CD8-positive, alpha-beta memory T cell (primary cell): ENCODE measurements around the gene ATXN7. TPM values are rescaled to one million over a fixed set of nuclear protein-coding genes. Genes with fewer than 3 reads are reported as not detected.
A peak's percentile ranks its signal among the peaks of the same experiment; 100 is the strongest.

Experiments used
- CTCF ChIA-PET: fragments of 350-600 bp; sonication (Branson Sonifier 250); formaldehyde crosslinking; loops from one replicate; lab custom pipeline; 2021; ENCODE audit warnings: antibody characterized with exemption; lab: Charles Lee
- POLR2A ChIA-PET: fragments of 350-600 bp; sonication (Branson Sonifier 250); formaldehyde crosslinking; loops from one replicate; lab custom pipeline; 2021; ENCODE audit warnings: antibody characterized with exemption; lab: Charles Lee
- DNase-seq, 5 donors: peaks; one replicate each; pipeline versions ENCODE4 v3.0.0 to v3.0.0-alpha.2; 2020 to 2022; ENCODE audit warnings: mixed read lengths in 1 of 5
- H3K27ac ChIP-seq: one replicate; pipeline ENCODE4 v1.7.0; 2013; ENCODE audit warnings: low read depth, mild to moderate bottlenecking, low read length, moderate library complexity
- H3K27me3 ChIP-seq: 2 replicates; pipeline ENCODE4 v1.7.0; 2013; ENCODE audit warnings: low read length, mild to moderate bottlenecking; ENCODE audit not compliant: insufficient read depth, poor library complexity, severe bottlenecking
- H3K36me3 ChIP-seq: 2 replicates; pipeline ENCODE4 v1.7.0; 2013; ENCODE audit warnings: mild to moderate bottlenecking, low read length, moderate library complexity; ENCODE audit not compliant: insufficient read depth
- H3K4me1 ChIP-seq: 2 replicates; pipeline ENCODE4 v1.7.0; 2013; ENCODE audit warnings: mild to moderate bottlenecking, low read length, moderate library complexity; ENCODE audit not compliant: insufficient read depth
- H3K4me3 ChIP-seq: 2 replicates; pipeline ENCODE4 v1.7.0; 2013; ENCODE audit warnings: mild to moderate bottlenecking, low read length
- H3K9me3 ChIP-seq: 2 replicates; pipeline ENCODE4 v1.7.0; 2013; ENCODE audit warnings: mild to moderate bottlenecking, low read length
- H3K27ac Mint-ChIP-seq, 8 donors: one replicate each; pipeline ENCODE4 v1.8.0; 2020 to 2021; ENCODE audit warnings: mixed read lengths in 8 of 8, mild to moderate bottlenecking in 6 of 8, inconsistent platforms in 3 of 8, moderate library complexity in 3 of 8
- H3K27me3 Mint-ChIP-seq, 2 donors: one replicate each; pipeline ENCODE4 v1.8.0; 2020 to 2021; ENCODE audit warnings: mixed read lengths in 2 of 2, mild to moderate bottlenecking in 1 of 2, moderate library complexity in 1 of 2
- H3K36me3 Mint-ChIP-seq, 3 donors: one replicate each; pipeline ENCODE4 v1.8.0; 2020 to 2021; ENCODE audit warnings: mixed read lengths in 3 of 3, inconsistent platforms in 1 of 3, mild to moderate bottlenecking in 1 of 3
- H3K4me1 Mint-ChIP-seq, 3 donors: one replicate each; pipeline ENCODE4 v1.8.0; 2020 to 2021; ENCODE audit warnings: mixed read lengths in 3 of 3, inconsistent platforms in 1 of 3, mild to moderate bottlenecking in 1 of 3
- H3K4me3 Mint-ChIP-seq, 7 donors: one replicate each; pipeline ENCODE4 v1.8.0; 2020 to 2021; ENCODE audit warnings: mixed read lengths in 7 of 7, mild to moderate bottlenecking in 6 of 7, moderate library complexity in 4 of 7, inconsistent platforms in 2 of 7
- H3K9me3 Mint-ChIP-seq, 5 donors: one replicate each; pipeline ENCODE4 v1.8.0; 2020 to 2022; ENCODE audit warnings: mixed read lengths in 5 of 5, mild to moderate bottlenecking in 3 of 5, moderate library complexity in 2 of 5, inconsistent platforms in 1 of 5
- polyA plus RNA-seq: library from polyadenylated mRNA; unstranded; fragments of 300-500 nt; fragmentation: Illumina TruSeq; gene quantifications from one replicate; pipeline ENCODE4 v1.2.3, GENCODE V29; 2021
- total RNA-seq, 2 experiments: library from RNA; stranded (reverse); gene quantifications; one replicate each; pipeline ENCODE4 v1.2.3, GENCODE V29; 2021

The ATXN7 gene
- total and polyA plus RNA-seq, 3 experiments from 2014 or later: 14.1 to 34.6 (median 33.9) TPM

DNA sequence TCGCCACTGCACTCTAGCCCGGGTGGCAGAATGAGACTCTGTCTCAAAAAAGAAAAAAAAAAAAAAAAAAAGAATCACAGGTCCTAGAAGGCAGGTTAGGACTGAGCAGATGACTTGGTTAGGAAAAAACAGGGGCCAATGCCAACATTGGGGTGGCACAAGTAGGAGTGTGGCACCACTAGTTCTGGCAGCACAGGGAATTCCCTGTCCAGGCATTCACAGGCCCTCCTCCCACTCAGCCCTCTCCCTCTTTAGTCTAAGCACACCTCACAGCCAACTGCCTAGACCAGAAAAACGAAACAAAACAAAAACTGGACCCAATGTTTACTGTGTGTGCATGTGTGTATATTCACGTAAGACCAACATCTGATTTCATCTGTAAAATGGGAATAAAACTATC is 10.6 kb upstream of the ATXN7 start:
- Mint-ChIP-seq H3K4me1 (peaks cover 27 to 50% (median 41%) of the 10 kb centered on the region in 3 donors), H3K4me3 (no peak overlapping the region), H3K27me3 (no peaks in the 10 kb centered on the region), H3K27ac (peak overlapping the region in 1 of 8 donors; percentile 60), H3K9me3 (no peaks in the 10 kb centered on the region), H3K36me3 (peaks cover 0 to 6% (median 2%) of the 10 kb centered on the region in 3 donors)
- no peaks in the 10 kb centered on the region for H3K36me3 ChIP-seq
- no peak for DNase-seq
- ChIA-PET POLR2A (no interaction called here), CTCF (no interaction called here)
- no peaks in the 10 kb centered on the region for H3K9me3 ChIP-seq
- H3K4me3 ChIP-seq: no peak overlapping the region
- no peak overlapping the region for H3K27ac ChIP-seq
- H3K4me1 ChIP-seq: no peaks in the 10 kb centered on the region
- H3K27me3 ChIP-seq: no peaks in the 10 kb centered on the region

DNA sequence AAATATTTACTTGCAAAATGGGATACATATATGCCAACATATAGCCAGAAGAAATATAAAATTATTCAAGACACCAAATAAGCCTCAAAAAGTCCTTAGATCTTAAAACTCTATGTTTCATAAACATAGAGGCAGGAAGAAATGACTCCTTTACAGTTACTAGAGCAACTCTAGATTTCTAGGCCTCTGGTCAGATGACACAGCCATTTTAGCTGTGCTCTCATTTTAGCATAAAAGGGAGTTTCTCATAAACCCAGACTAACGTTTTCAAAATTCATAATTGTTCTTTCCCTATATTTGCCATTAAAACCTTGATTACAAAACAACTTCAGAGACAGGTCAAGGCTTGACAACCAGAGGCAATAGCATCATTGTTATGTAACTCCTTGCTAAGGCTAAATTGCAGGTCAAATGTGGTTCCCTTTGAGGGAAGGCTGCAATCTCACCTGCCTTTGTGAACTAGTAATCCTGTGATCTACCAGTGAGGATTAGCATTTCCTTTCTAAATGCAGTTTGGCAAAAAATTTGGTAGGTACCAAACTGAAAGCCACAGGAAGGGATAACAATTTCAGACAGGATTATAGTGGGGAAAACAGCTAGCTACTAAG is 8.2 kb upstream of the ATXN7 start:
- H3K4me1 ChIP-seq: no peaks in the 10 kb centered on the region
- no peak overlapping the region for H3K4me3 ChIP-seq
- DNase-seq: no peak
- peaks cover 42 to 61% (median 56%) of the 10 kb centered on the region in 3 donors for H3K4me1 Mint-ChIP-seq
- peaks cover 0 to 4% (median 2%) of the 10 kb centered on the region in 3 donors for H3K36me3 Mint-ChIP-seq
- no peaks in the 10 kb centered on the region for H3K9me3 Mint-ChIP-seq
- H3K36me3 ChIP-seq: no peaks in the 10 kb centered on the region
- POLR2A ChIA-PET: no interaction called here
- CTCF ChIA-PET: no interaction called here
- no peaks in the 10 kb centered on the region for H3K9me3 ChIP-seq
- no peak overlapping the region for H3K4me3 Mint-ChIP-seq
- H3K27me3 Mint-ChIP-seq: no peaks in the 10 kb centered on the region
- no peaks in the 10 kb centered on the region for H3K27me3 ChIP-seq
- H3K27ac ChIP-seq: no peak overlapping the region
- H3K27ac Mint-ChIP-seq: peak overlapping the region in 3 of 8 donors; percentile 39 to 71 (median 48)

DNA sequence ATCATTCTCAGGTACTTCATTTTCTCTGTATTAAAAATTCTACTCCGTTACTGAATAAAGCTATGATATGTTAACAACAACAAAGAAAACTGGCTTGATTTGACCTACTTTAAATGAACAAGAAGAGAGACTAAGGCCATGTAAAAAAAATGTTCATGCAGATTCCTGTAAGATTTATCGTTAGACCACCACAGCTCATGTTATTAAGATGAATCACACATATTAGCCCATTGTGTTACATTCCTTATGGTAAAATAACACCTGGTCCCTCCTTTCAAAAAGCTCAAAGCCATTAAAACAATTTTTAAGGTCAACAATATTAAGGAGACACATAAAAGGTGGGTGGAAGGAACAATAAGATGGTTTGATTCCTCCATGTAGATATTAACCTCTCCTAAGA is 6.4 kb upstream of the ATXN7 start:
- Mint-ChIP-seq H3K27ac (peak overlapping the region in 1 of 8 donors; percentile 5), H3K27me3 (no peaks in the 10 kb centered on the region), H3K4me3 (no peak overlapping the region), H3K4me1 (peaks cover 57 to 77% (median 69%) of the 10 kb centered on the region in 3 donors), H3K36me3 (peaks cover 0 to 2% (median 0%) of the 10 kb centered on the region in 3 donors), H3K9me3 (no peaks in the 10 kb centered on the region)
- H3K4me1 ChIP-seq: peaks cover 3% of the 10 kb centered on the region
- H3K4me3 ChIP-seq: no peak overlapping the region
- H3K27ac ChIP-seq: no peak overlapping the region
- H3K27me3 ChIP-seq: no peaks in the 10 kb centered on the region
- ChIA-PET POLR2A (no interaction called here), CTCF (no interaction called here)
- H3K36me3 ChIP-seq: no peaks in the 10 kb centered on the region
- H3K9me3 ChIP-seq: no peaks in the 10 kb centered on the region
- DNase-seq: no peak

DNA sequence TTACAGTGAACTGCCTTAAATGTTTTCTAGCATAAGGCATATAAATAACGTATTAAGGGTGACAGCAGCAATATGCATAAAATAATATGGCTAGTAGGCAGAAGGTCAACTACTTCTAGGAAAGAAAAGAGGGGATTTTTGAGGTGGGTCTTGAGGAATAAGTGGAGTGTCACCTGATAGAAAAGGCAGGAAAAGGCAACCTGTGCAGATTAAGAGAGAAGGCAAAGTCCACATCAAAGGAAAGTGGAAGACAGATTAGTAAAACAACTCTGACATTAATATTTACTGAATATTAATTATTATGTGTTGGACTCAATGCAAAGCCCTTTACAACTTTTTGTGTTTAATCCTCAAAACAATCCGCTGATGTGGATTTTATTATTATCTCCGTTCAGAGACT is 2.9 kb upstream of the ATXN7 start:
- no peaks in the 10 kb centered on the region for H3K9me3 Mint-ChIP-seq
- H3K36me3 ChIP-seq: no peaks in the 10 kb centered on the region
- H3K4me1 Mint-ChIP-seq: peaks cover 66 to 84% (median 78%) of the 10 kb centered on the region in 3 donors
- POLR2A ChIA-PET: no interaction called here
- H3K27me3 ChIP-seq: no peaks in the 10 kb centered on the region
- H3K27me3 Mint-ChIP-seq: peaks cover 0 to 5% of the 10 kb centered on the region in 2 donors
- no peak overlapping the region for H3K4me3 ChIP-seq
- CTCF ChIA-PET: interaction anchor here (1.0 kb wide), 1 partner anchor 163 kb away, joined by 3 read pairs; the partner anchor contains the start of gene PSMD6
- H3K9me3 ChIP-seq: no peaks in the 10 kb centered on the region
- H3K36me3 Mint-ChIP-seq: peaks cover 0 to 15% (median 0%) of the 10 kb centered on the region in 3 donors
- H3K4me1 ChIP-seq: peaks cover 18% of the 10 kb centered on the region
- no peak overlapping the region for H3K27ac ChIP-seq
- peak overlapping the region in 1 of 7 donors; percentile 63 for H3K4me3 Mint-ChIP-seq
- no peak for DNase-seq
- peak overlapping the region in 7 of 8 donors; percentile 48 to 89 (median 67) for H3K27ac Mint-ChIP-seq

DNA sequence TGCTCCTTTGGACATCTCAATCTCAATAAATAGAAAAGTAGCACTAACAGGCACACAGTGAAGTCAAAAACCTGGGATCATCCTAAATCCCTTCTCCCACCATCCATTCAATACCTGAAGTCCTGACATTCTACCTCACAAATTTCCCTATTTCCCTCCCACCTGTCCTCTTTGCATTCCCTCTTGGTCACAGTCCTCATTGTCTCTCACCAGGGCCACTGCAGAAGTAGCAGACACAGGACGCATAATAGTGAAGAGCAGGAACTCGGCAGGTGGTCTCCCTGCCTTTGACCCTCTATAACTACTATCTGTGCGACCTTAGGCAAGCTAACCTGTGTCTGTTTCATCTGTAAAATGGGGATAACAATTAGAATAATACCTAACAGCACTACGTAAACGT is 2.4 kb upstream of the ATXN7 start:
- Histone ChIP-seq H3K4me1 (peaks cover 22% of the 10 kb centered on the region), H3K36me3 (no peaks in the 10 kb centered on the region), H3K9me3 (no peaks in the 10 kb centered on the region), H3K27me3 (no peaks in the 10 kb centered on the region), H3K4me3 (no peak overlapping the region), H3K27ac (no peak overlapping the region)
- peak overlapping the region in 6 of 8 donors; percentile 26 to 89 (median 77) for H3K27ac Mint-ChIP-seq
- ChIA-PET POLR2A (no interaction called here), CTCF (no interaction called here)
- no peak for DNase-seq
- H3K9me3 Mint-ChIP-seq: no peaks in the 10 kb centered on the region
- peak overlapping the region in 3 of 7 donors; percentile 30 to 63 (median 46) for H3K4me3 Mint-ChIP-seq
- peaks cover 0 to 15% (median 0%) of the 10 kb centered on the region in 3 donors for H3K36me3 Mint-ChIP-seq
- peaks cover 0 to 5% of the 10 kb centered on the region in 2 donors for H3K27me3 Mint-ChIP-seq
- H3K4me1 Mint-ChIP-seq: peaks cover 63 to 84% (median 78%) of the 10 kb centered on the region in 3 donors

DNA sequence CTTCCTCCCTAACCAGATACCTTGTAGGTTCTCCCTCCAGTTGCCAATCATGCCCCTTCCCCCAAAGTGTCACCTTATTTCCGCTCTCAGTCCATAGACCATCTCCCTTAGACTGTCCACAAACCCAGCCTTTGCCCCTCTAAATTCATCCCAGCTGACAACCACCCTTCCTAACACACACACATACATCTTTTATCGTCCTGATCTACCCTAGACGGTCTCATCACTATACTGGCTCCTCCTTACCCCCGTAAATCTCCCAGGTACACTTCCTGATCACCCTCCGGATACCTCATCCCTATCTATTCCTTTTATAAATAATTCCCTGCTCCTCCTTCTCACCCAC is 890 bp upstream of the ATXN7 start:
- ChIA-PET CTCF (interaction anchor here (1.2 to 2.6 kb wide), 2 partner anchors 49 to 161 kb away, joined by 3 to 7 read pairs; no protein-coding TSS in a partner anchor), POLR2A (no interaction called here)
- peak overlapping the region; percentile 63 to 96 (median 83) for H3K4me3 Mint-ChIP-seq
- no peaks in the 10 kb centered on the region for H3K9me3 Mint-ChIP-seq
- Histone ChIP-seq H3K4me3 (peak overlapping the region; percentile 62), H3K36me3 (no peaks in the 10 kb centered on the region), H3K9me3 (no peaks in the 10 kb centered on the region), H3K27ac (peak overlapping the region; percentile 64), H3K27me3 (no peaks in the 10 kb centered on the region), H3K4me1 (peaks cover 22% of the 10 kb centered on the region)
- DNase-seq: peak in 1 of 5 donors; percentile 8
- H3K27me3 Mint-ChIP-seq: peaks cover 0 to 5% of the 10 kb centered on the region in 2 donors
- H3K36me3 Mint-ChIP-seq: peaks cover 0 to 21% (median 2%) of the 10 kb centered on the region in 3 donors
- H3K27ac Mint-ChIP-seq: peak overlapping the region; percentile 55 to 97 (median 88)
- peaks cover 61 to 81% (median 73%) of the 10 kb centered on the region in 3 donors for H3K4me1 Mint-ChIP-seq

DNA sequence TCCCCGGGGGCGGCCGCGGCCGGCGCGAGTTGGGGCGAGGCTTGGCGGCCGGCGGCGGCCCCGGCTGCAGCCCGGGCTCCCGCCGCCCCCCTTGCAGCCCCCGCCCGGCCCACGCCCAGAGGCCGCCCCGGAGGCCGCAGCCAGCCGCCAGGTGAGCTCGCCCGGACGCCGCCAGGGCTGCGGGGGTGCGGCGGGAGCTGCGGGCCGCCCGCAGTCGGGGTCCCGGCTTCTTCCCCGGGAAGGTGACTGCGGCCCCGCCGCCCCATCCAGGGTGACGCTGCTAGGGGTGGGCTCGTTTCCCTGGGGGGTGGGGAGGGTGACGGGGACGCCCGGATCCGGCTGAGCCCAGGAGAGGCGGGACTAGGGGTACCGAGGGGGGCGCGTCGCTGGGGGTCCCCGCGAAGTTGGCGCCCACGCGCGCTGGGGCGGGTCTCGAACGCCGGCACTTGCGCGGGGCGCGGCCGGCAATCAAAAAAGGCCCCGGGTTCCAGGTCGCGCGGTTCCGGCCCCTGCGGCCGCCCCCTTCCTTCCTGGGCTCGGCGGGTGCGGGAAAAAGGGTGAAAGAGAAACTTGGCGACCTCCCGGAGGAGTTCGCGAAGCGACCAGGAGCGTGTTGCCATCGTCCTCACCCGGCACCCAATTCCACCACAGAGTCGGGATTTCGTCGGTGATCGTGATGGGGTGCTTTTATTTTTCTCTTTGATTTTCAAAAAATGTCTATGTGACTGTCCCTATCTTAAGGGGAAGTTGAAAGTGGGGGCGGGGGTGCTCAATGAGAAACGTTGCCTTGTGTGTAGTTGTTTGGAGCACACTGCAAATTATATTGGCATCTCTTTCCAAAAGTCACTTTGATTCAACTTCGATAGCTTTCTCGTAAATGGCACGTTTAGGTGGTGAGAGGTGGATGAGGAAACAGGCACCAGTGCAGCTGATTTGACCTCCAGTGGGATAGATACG is 619 bp downstream of the ATXN7 start:
- H3K9me3 Mint-ChIP-seq: no peaks in the 10 kb centered on the region

More for the DNA sequence above, 619 bp downstream of the ATXN7 start:
- Mint-ChIP-seq H3K27me3 (peaks cover 0 to 5% of the 10 kb centered on the region in 2 donors), H3K4me1 (peaks cover 54 to 80% (median 74%) of the 10 kb centered on the region in 3 donors), H3K27ac (peak overlapping the region; percentile 91 to 97 (median 96)), H3K4me3 (peak overlapping the region; percentile 92 to 97 (median 95)), H3K36me3 (peaks cover 0 to 27% (median 2%) of the 10 kb centered on the region in 3 donors)
- DNase-seq: peak; percentile 29 to 73 (median 46)
- H3K4me3 ChIP-seq: peak overlapping the region; percentile 66
- H3K36me3 ChIP-seq: no peaks in the 10 kb centered on the region
- peak overlapping the region; percentile 75 for H3K27ac ChIP-seq
- H3K27me3 ChIP-seq: no peaks in the 10 kb centered on the region
- ChIA-PET CTCF (interaction anchor here (1.0 to 2.6 kb wide), 3 partner anchors 11 to 159 kb away, joined by 3 to 7 read pairs (median 3); no protein-coding TSS in a partner anchor), POLR2A (interaction anchor here (1.0 to 1.4 kb wide), 2 partner anchors 10 to 159 kb away, joined by 4 to 6 read pairs; partner anchors contain the start of gene PSMD6)
- peaks cover 22% of the 10 kb centered on the region for H3K4me1 ChIP-seq
- no peaks in the 10 kb centered on the region for H3K9me3 ChIP-seq
